ENCODE data around the gene NAPEPLD.
"Not testable (repeated sequence)": the region's sequence is repeated elsewhere in the genome, so short reads cannot be mapped to it uniquely, and the experiment has no call there.

The NAPEPLD gene

GRCh38 chr7:103063895-103064294, 85.0 kb downstream of the NAPEPLD start:
- DNase-seq (ENCODE audit: low read depth, low spot score) = no peak
- POLR2A ChIA-PET = no interaction called here
- no peak overlapping the region for H3K4me3 ChIP-seq (ENCODE audit: low read depth, low read length)
- no peak for TF ChIP-seq CTCF (IDR thresholded peaks at IDR 0.05; ENCODE audit: insufficient read depth, low read length, missing control alignments)
- CTCF ChIA-PET = interaction anchor here (1.0 to 1.2 kb wide), 3 partner anchors 9 to 306 kb away, joined by 3 to 6 read pairs (median 3); no protein-coding TSS in a partner anchor

DNA sequence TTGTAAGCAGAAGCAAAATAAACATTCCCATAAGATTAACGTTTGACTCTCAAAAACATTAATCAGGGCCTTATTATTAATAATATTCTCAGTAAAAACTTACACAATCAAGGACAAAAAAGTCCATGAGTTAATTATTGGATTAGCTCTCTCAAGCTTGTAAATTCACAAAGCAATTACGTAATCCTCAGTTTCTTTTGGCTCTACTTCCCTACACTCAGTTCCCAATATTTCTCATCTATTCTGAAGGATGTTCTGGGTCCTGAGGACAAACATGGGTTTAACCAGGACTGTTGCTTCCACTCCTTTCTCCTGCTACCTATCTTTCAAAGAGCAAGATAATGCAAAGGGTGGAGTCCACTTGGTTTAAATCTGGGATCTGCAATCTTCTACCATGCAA, 89.4 kb downstream of the NAPEPLD start:
- H3K4me3 ChIP-seq (ENCODE audit: low read depth, low read length) = no peak overlapping the region
- POLR2A ChIA-PET = no interaction called here
- no peak for TF ChIP-seq CTCF (IDR thresholded peaks at IDR 0.05; ENCODE audit: insufficient read depth, low read length, missing control alignments)
- no peak for DNase-seq (ENCODE audit: low read depth, low spot score)
- CTCF ChIA-PET = interaction anchor here (0.9 to 2.5 kb wide), 6 partner anchors 9 to 302 kb away, joined by 3 to 6 read pairs (median 4); partner anchors contain the start of genes ARMC10 and FBXL13

DNA sequence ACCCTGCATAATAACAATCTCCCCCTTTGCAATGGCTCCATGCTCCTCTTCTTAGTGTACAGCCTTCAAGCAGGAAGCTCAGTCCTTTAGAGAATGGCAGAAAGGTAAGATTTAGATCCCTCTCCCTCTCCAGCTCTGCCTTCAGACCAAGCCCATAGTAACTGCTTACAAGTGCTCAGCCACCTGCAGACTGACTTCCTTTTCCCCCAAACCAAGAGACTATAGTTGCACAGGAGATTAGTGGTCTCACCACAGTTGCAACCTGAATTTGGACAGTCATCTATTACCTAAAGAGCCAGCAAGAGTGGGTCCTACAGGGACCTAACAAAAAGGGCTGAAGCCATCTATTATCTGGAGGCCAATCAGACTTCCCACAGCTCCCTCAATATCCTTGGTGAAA, 90.8 kb downstream of the NAPEPLD start:
- H3K4me3 ChIP-seq (ENCODE audit: low read depth, low read length) = no peak overlapping the region
- CTCF ChIA-PET = interaction anchor here (0.8 to 2.5 kb wide), 6 partner anchors 9 to 300 kb away, joined by 3 to 6 read pairs (median 5); partner anchors contain the start of genes ARMC10 and FBXL13
- TF ChIP-seq CTCF (IDR thresholded peaks at IDR 0.05; ENCODE audit: insufficient read depth, low read length, missing control alignments) = no peak
- DNase-seq (ENCODE audit: low read depth, low spot score) = no peak
- POLR2A ChIA-PET = no interaction called here

DNA sequence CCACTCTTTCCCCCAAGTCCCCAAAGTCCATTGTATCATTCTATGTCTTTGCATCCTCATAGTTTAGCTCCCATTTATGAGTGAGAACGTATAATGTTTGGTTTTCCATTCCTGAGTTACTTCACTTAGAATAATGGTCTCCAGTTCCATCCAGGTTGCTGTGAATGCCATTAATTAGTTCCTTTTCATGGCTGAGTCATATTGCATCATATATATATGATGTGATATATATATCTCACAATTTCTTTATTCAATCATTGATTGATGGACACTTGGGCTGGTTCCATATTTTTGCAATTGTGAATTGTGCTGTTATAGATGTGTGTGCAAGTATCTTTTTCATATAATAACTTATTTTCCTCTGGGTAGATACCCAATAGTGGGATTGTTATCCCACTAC, 92.9 kb downstream of the NAPEPLD start:
- H3K4me3 ChIP-seq (ENCODE audit: low read depth, low read length); DNase-seq (ENCODE audit: low read depth, low spot score); POLR2A ChIA-PET; CTCF ChIA-PET: not testable (repeated sequence)

- H3K4me3 ChIP-seq (ENCODE audit: low read depth, low read length) = no peak overlapping the region
- no peak for DNase-seq (ENCODE audit: low read depth, low spot score)
- ChIA-PET POLR2A (no interaction called here), CTCF (interaction anchor here (6.0 kb wide), 1 partner anchor 10 kb away, joined by 42 read pairs; no protein-coding TSS in a partner anchor)
- TF ChIP-seq CTCF (IDR thresholded peaks at IDR 0.05; ENCODE audit: insufficient read depth, low read length, missing control alignments) = no peak
Observed at GRCh38 chr7:103051519-103051918, 97.4 kb downstream of the NAPEPLD start.
